ENCODE results near the gene STAT5B. TPM values are rescaled to one million over a fixed set of nuclear protein-coding genes. Genes with fewer than 3 reads are reported as not detected.
"Not testable (repeated sequence)": the region's sequence is repeated elsewhere in the genome, so short reads cannot be mapped to it uniquely, and the experiment has no call there.

STAT5B gene
- 10 to 100 TPM; 31.4 to 49.1 TPM for total RNA-seq

- peaks cover 0 to 36% of the 10 kb centered on the region in 2 donors for H3K4me1 ChIP-seq
- peak within 1 kb of the TSS; percentile 85 to 92 for H3K4me3 ChIP-seq
- no peak for TF ChIP-seq CTCF (IDR thresholded peaks at IDR 0.05)
- peak within 1 kb of the TSS; percentile 90 for H3K27ac ChIP-seq
- no peaks in the 10 kb centered on the region for H3K9me3 ChIP-seq
- DNase-seq (ENCODE audit: low spot score), result peak; percentile 57
- no peaks in the 10 kb centered on the region for H3K27me3 ChIP-seq
- H3K36me3 ChIP-seq, result no peaks in the 10 kb centered on the region
These were observed at the start of gene STAT5B for GRCh38 chr17:42276359-42276608. TSS of gene STAT5B (minus strand) at chr17:42276391. CDS start at chr17:42232127, 44,264 bp downstream.

- no peak for DNase-seq (ENCODE audit: low spot score)
- Histone ChIP-seq H3K9me3 (no peaks in the 10 kb centered on the region), H3K4me3 (no peak overlapping the region), H3K4me1 (peaks cover 0 to 18% of the 10 kb centered on the region in 2 donors), H3K36me3 (peaks cover 90% of the 10 kb centered on the region), H3K27ac (no peak overlapping the region), H3K27me3 (no peaks in the 10 kb centered on the region)
- TF ChIP-seq CTCF (IDR thresholded peaks at IDR 0.05), result no peak
These were observed 48.8 kb upstream of the STAT5B start for GRCh38 chr17:42325026-42325425.

- H3K27ac ChIP-seq, result peak overlapping the region in 1 of 2 donors; percentile 36
- peaks cover 0 to 16% of the 10 kb centered on the region in 2 donors for H3K4me1 ChIP-seq
- no peak overlapping the region for H3K4me3 ChIP-seq
- H3K36me3 ChIP-seq, result peaks cover 88% of the 10 kb centered on the region
- DNase-seq (ENCODE audit: low spot score), result no peak
- no peaks in the 10 kb centered on the region for H3K27me3 ChIP-seq
- TF ChIP-seq CTCF (IDR thresholded peaks at IDR 0.05), result no peak
- no peaks in the 10 kb centered on the region for H3K9me3 ChIP-seq
These were observed 47.1 kb upstream of the STAT5B start for GRCh38 chr17:42323268-42323773.

- H3K9me3 ChIP-seq, result no peaks in the 10 kb centered on the region
- H3K27me3 ChIP-seq, result no peaks in the 10 kb centered on the region
- no peak overlapping the region for H3K4me3 ChIP-seq
- peak; percentile 96 to 99 for TF ChIP-seq CTCF (IDR thresholded peaks at IDR 0.05)
- peak; percentile 96 for DNase-seq (ENCODE audit: low spot score)
- H3K4me1 ChIP-seq, result peaks cover 0 to 15% of the 10 kb centered on the region in 2 donors
- peaks cover 86% of the 10 kb centered on the region for H3K36me3 ChIP-seq
- peak overlapping the region in 1 of 2 donors; percentile 36 for H3K27ac ChIP-seq
These were observed 46.4 kb upstream of the STAT5B start for GRCh38 chr17:42322382-42323267.

- H3K36me3 ChIP-seq, result peaks cover 86% of the 10 kb centered on the region
These were observed 45.4 kb upstream of the STAT5B start for GRCh38 chr17:42321555-42321954.

GRCh38 chr17:42317967-42318366 is 41.8 kb upstream of the STAT5B start:
- not testable (repeated sequence) for H3K9me3 ChIP-seq; H3K4me3 ChIP-seq; DNase-seq (ENCODE audit: low spot score); H3K27ac ChIP-seq; H3K27me3 ChIP-seq
- Histone ChIP-seq H3K36me3 (peaks cover 85% of the 10 kb centered on the region), H3K4me1 (peaks cover 0 to 17% of the 10 kb centered on the region in 2 donors)

More at GRCh38 chr17:42321555-42321954, 45.4 kb upstream of the STAT5B start:
- H3K27me3 ChIP-seq, result no peaks in the 10 kb centered on the region
- no peak overlapping the region for H3K4me3 ChIP-seq
- DNase-seq (ENCODE audit: low spot score), result no peak
- H3K9me3 ChIP-seq, result no peaks in the 10 kb centered on the region
- no peak overlapping the region for H3K27ac ChIP-seq
- H3K4me1 ChIP-seq, result peaks cover 0 to 21% of the 10 kb centered on the region in 2 donors
- TF ChIP-seq CTCF (IDR thresholded peaks at IDR 0.05), result no peak

Data from right atrium auricular region (tissue), 2 donors.